Activated CD4-positive, alpha-beta memory T cell treated with anti-CD3 and anti-CD28 coated beads for 36 hours (primary cell): ENCODE measurements around the gene CFTR. TPM values are rescaled to one million over a fixed set of nuclear protein-coding genes. Genes with fewer than 3 reads are reported as not detected.
"Not testable (repeated sequence)": the region's sequence is repeated elsewhere in the genome, so short reads cannot be mapped to it uniquely, and the experiment has no call there.

ENCODE experiments used
- CTCF ChIA-PET: fragments of 350-600 bp; sonication (Branson Sonifier 250); formaldehyde crosslinking; loops from one replicate; lab custom pipeline; 2021; ENCODE audit warnings: antibody characterized with exemption, inconsistent platforms; lab: Charles Lee
- POLR2A ChIA-PET: fragments of 350-600 bp; sonication (Branson Sonifier 250); formaldehyde crosslinking; loops from one replicate; lab custom pipeline; 2021; ENCODE audit warnings: antibody characterized with exemption; lab: Charles Lee
- DNase-seq: peaks from one replicate; pipeline ENCODE4 v3.0.0-alpha.2; 2020
- H3K27ac Mint-ChIP-seq: one replicate; pipeline ENCODE4 v1.8.0; 2021; ENCODE audit warnings: mixed read lengths
- H3K27me3 Mint-ChIP-seq: one replicate; pipeline ENCODE4 v1.8.0; 2021; ENCODE audit warnings: mixed read lengths
- H3K36me3 Mint-ChIP-seq: one replicate; pipeline ENCODE4 v1.8.0; 2021; ENCODE audit warnings: mixed read lengths
- H3K4me1 Mint-ChIP-seq: one replicate; pipeline ENCODE4 v1.8.0; 2021; ENCODE audit warnings: low read depth, mixed read lengths
- H3K4me3 Mint-ChIP-seq: one replicate; pipeline ENCODE4 v1.8.0; 2021; ENCODE audit warnings: mild to moderate bottlenecking, mixed read lengths
- H3K9me3 Mint-ChIP-seq: one replicate; pipeline ENCODE4 v1.8.0; 2021; ENCODE audit warnings: mixed read lengths
- intact Hi-C: fragments of 100-400 bp; cut with micrococcal nuclease; formaldehyde crosslinking; loops from one replicate; pipeline ENCODE4 v1.15.1; 2023
- total RNA-seq, 2 experiments: library from RNA; stranded (reverse); gene quantifications; one replicate each; pipeline ENCODE4 v1.2.3, GENCODE V29; 2021

Gene CFTR
- total RNA-seq, 2 experiments from 2014 or later, result not detected

DNA sequence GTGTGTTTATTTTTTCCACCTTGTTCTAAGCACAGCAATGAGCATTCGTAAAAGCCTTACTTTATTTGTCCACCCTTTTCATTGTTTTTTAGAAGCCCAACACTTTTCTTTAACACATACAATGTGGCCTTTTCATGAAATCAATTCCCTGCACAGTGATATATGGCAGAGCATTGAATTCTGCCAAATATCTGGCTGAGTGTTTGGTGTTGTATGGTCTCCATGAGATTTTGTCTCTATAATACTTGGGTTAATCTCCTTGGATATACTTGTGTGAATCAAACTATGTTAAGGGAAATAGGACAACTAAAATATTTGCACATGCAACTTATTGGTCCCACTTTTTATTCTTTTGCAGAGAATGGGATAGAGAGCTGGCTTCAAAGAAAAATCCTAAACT lies 28.9 kb downstream of the CFTR start:
- H3K27me3 Mint-ChIP-seq, result no peaks in the 10 kb centered on the region
- DNase-seq, result no peak
- H3K4me1 Mint-ChIP-seq, result no peaks in the 10 kb centered on the region
- H3K36me3 Mint-ChIP-seq, result no peaks in the 10 kb centered on the region
- H3K9me3 Mint-ChIP-seq, result no peaks in the 10 kb centered on the region
- H3K4me3 Mint-ChIP-seq, result no peak overlapping the region
- ChIA-PET CTCF (no interaction called here), POLR2A (no interaction called here)
- intact Hi-C loops, result no loop called here
- H3K27ac Mint-ChIP-seq, result no peak overlapping the region

DNA sequence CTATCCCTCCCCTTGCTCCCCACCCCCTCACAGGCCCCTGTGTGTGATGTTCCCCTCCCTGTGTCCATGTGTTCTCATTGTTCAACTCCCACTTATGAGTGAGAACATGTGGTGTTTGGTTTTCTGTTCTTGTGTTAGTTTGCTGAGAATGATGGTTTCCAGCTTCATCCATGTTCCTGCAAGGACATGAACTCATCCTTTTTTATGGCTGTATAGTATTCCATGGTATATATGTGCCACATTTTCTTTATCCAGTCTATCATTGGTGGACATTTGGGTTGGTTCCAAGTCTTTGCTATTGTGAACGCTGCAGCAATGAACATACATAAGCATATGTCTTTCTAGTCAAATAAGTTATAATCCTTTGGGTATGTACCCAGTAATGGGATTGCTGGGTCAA lies 37.4 kb downstream of the CFTR start:
- CTCF ChIA-PET, H3K4me3 Mint-ChIP-seq, H3K9me3 Mint-ChIP-seq, intact Hi-C loops, POLR2A ChIA-PET, H3K27ac Mint-ChIP-seq, H3K27me3 Mint-ChIP-seq, DNase-seq, H3K4me1 Mint-ChIP-seq, H3K36me3 Mint-ChIP-seq: not testable (repeated sequence)

GRCh38 chr7:117530390-117530789 lies 50.6 kb downstream of the CFTR start:
- ChIA-PET POLR2A (no interaction called here), CTCF (no interaction called here)
- no peaks in the 10 kb centered on the region for H3K4me1 Mint-ChIP-seq
- no peak overlapping the region for H3K27ac Mint-ChIP-seq
- H3K36me3 Mint-ChIP-seq, result no peaks in the 10 kb centered on the region
- H3K27me3 Mint-ChIP-seq, result no peaks in the 10 kb centered on the region
- peaks cover 4% of the 10 kb centered on the region for H3K9me3 Mint-ChIP-seq
- intact Hi-C loops, result no loop called here
- DNase-seq, result no peak
- H3K4me3 Mint-ChIP-seq, result no peak overlapping the region

GRCh38 chr7:117531595-117532244 lies 51.9 kb downstream of the CFTR start:
- Mint-ChIP-seq H3K27ac (no peak overlapping the region), H3K9me3 (peaks cover 4% of the 10 kb centered on the region), H3K4me3 (no peak overlapping the region), H3K27me3 (no peaks in the 10 kb centered on the region), H3K36me3 (no peaks in the 10 kb centered on the region), H3K4me1 (no peaks in the 10 kb centered on the region)
- POLR2A ChIA-PET, result no interaction called here
- DNase-seq, result no peak
- CTCF ChIA-PET, result no interaction called here
- intact Hi-C loops, result no loop called here

GRCh38 chr7:117538053-117538452 lies 58.2 kb downstream of the CFTR start:
- DNase-seq, result no peak
- Mint-ChIP-seq H3K4me1 (no peaks in the 10 kb centered on the region), H3K4me3 (no peak overlapping the region), H3K27ac (no peak overlapping the region), H3K36me3 (no peaks in the 10 kb centered on the region), H3K9me3 (no peaks in the 10 kb centered on the region), H3K27me3 (no peaks in the 10 kb centered on the region)
- CTCF ChIA-PET, result no interaction called here
- intact Hi-C loops, result no loop called here
- POLR2A ChIA-PET, result no interaction called here

- Mint-ChIP-seq H3K36me3 (no peaks in the 10 kb centered on the region), H3K9me3 (no peaks in the 10 kb centered on the region), H3K4me3 (no peak overlapping the region), H3K4me1 (no peaks in the 10 kb centered on the region), H3K27me3 (no peaks in the 10 kb centered on the region), H3K27ac (no peak overlapping the region)
- ChIA-PET POLR2A (no interaction called here), CTCF (no interaction called here)
- intact Hi-C loops, result no loop called here
- DNase-seq, result no peak
Measured at GRCh38 chr7:117544061-117544460, 64.2 kb downstream of the CFTR start.

GRCh38 chr7:117548035-117548434 lies 68.2 kb downstream of the CFTR start:
- POLR2A ChIA-PET, result no interaction called here
- Mint-ChIP-seq H3K4me1 (no peaks in the 10 kb centered on the region), H3K27me3 (no peaks in the 10 kb centered on the region), H3K36me3 (no peaks in the 10 kb centered on the region), H3K4me3 (no peak overlapping the region), H3K27ac (no peak overlapping the region), H3K9me3 (no peaks in the 10 kb centered on the region)
- no peak for DNase-seq
- CTCF ChIA-PET, result no interaction called here
- intact Hi-C loops, result no loop called here

GRCh38 chr7:117550625-117551024 lies 70.8 kb downstream of the CFTR start:
- Mint-ChIP-seq H3K27me3 (no peaks in the 10 kb centered on the region), H3K27ac (no peak overlapping the region), H3K9me3 (no peaks in the 10 kb centered on the region), H3K4me1 (no peaks in the 10 kb centered on the region), H3K4me3 (no peak overlapping the region), H3K36me3 (no peaks in the 10 kb centered on the region)
- no peak for DNase-seq
- ChIA-PET CTCF (no interaction called here), POLR2A (no interaction called here)
- intact Hi-C loops, result no loop called here

- DNase-seq, result no peak
- Mint-ChIP-seq H3K36me3 (no peaks in the 10 kb centered on the region), H3K4me1 (no peaks in the 10 kb centered on the region), H3K27me3 (no peaks in the 10 kb centered on the region), H3K27ac (no peak overlapping the region), H3K9me3 (no peaks in the 10 kb centered on the region), H3K4me3 (no peak overlapping the region)
- CTCF ChIA-PET, result no interaction called here
- intact Hi-C loops, result no loop called here
- POLR2A ChIA-PET, result no interaction called here
Measured at GRCh38 chr7:117552660-117553059, 72.8 kb downstream of the CFTR start.

DNA sequence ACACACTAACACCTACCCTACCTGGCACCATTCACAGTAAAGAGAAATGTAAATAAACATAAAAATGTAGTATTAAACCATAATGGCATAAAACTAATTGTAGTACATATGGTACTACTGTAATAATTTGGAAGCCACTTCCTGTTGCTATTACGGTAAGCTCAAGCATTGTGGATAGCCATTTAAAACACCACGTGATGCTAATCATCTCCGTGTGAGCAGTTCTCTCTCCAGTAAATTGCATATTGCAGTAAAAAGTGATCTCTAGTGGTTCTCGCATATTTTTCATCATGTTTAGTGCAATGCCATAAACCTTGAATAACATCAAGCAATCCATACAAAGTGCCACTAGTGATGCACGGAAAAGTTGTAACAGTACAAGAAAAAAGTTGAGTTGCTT lies 75.4 kb downstream of the CFTR start:
- ChIA-PET POLR2A (no interaction called here), CTCF (no interaction called here)
- Mint-ChIP-seq H3K4me1 (no peaks in the 10 kb centered on the region), H3K9me3 (no peaks in the 10 kb centered on the region), H3K4me3 (no peak overlapping the region), H3K27ac (no peak overlapping the region), H3K36me3 (no peaks in the 10 kb centered on the region), H3K27me3 (no peaks in the 10 kb centered on the region)
- DNase-seq, result no peak
- intact Hi-C loops, result no loop called here

DNA sequence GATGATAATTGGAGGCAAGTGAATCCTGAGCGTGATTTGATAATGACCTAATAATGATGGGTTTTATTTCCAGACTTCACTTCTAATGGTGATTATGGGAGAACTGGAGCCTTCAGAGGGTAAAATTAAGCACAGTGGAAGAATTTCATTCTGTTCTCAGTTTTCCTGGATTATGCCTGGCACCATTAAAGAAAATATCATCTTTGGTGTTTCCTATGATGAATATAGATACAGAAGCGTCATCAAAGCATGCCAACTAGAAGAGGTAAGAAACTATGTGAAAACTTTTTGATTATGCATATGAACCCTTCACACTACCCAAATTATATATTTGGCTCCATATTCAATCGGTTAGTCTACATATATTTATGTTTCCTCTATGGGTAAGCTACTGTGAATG lies 79.6 kb downstream of the CFTR start:
- no peaks in the 10 kb centered on the region for H3K4me1 Mint-ChIP-seq
- DNase-seq, result no peak
- intact Hi-C loops, result no loop called here
- ChIA-PET CTCF (no interaction called here), POLR2A (no interaction called here)
- no peaks in the 10 kb centered on the region for H3K36me3 Mint-ChIP-seq
- no peak overlapping the region for H3K4me3 Mint-ChIP-seq
- no peak overlapping the region for H3K27ac Mint-ChIP-seq
- H3K9me3 Mint-ChIP-seq, result no peaks in the 10 kb centered on the region
- H3K27me3 Mint-ChIP-seq, result no peaks in the 10 kb centered on the region

DNA sequence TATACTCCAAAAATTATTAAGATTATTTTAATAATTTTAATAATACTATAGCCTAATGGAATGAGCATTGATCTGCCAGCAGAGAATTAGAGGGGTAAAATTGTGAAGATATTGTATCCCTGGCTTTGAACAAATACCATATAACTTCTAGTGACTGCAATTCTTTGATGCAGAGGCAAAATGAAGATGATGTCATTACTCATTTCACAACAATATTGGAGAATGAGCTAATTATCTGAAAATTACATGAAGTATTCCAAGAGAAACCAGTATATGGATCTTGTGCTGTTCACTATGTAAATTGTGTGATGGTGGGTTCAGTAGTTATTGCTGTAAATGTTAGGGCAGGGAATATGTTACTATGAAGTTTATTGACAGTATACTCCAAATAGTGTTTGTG lies 80.2 kb downstream of the CFTR start:
- CTCF ChIA-PET, result interaction anchor here (0.6 kb wide), 1 partner anchor 11 kb away, joined by 3 read pairs; no protein-coding TSS in a partner anchor
- Mint-ChIP-seq H3K27ac (no peak overlapping the region), H3K27me3 (no peaks in the 10 kb centered on the region), H3K9me3 (no peaks in the 10 kb centered on the region), H3K4me3 (no peak overlapping the region), H3K4me1 (no peaks in the 10 kb centered on the region), H3K36me3 (no peaks in the 10 kb centered on the region)
- no peak for DNase-seq
- POLR2A ChIA-PET, result no interaction called here
- intact Hi-C loops, result no loop called here

- Mint-ChIP-seq H3K9me3 (no peaks in the 10 kb centered on the region), H3K27ac (no peak overlapping the region), H3K4me1 (no peaks in the 10 kb centered on the region), H3K27me3 (no peaks in the 10 kb centered on the region), H3K36me3 (no peaks in the 10 kb centered on the region), H3K4me3 (no peak overlapping the region)
- POLR2A ChIA-PET, result no interaction called here
- no peak for DNase-seq
- intact Hi-C loops, result no loop called here
- CTCF ChIA-PET, result no interaction called here
Measured at GRCh38 chr7:117562759-117563158, 82.9 kb downstream of the CFTR start.
